NCI-H2227 treated with DMSO at 0.1 percent for 48 hours (cell line): ENCODE measurements around the gene BRMS1.
"Not testable (repeated sequence)": the region's sequence is repeated elsewhere in the genome, so short reads cannot be mapped to it uniquely, and the experiment has no call there.

ENCODE experiments used
- DNase-seq: peaks from one replicate; lab custom pipeline; 2025; lab: John Stamatoyannopoulos, UW

BRMS1 gene

GRCh38 chr11:66363187-66363601 lies 18.3 kb upstream of the BRMS1 start:
- DNase-seq = no peak

GRCh38 chr11:66362481-66363147 lies 17.7 kb upstream of the BRMS1 start:
- DNase-seq = no peak

- DNase-seq = no peak
These were observed 16.6 kb upstream of the BRMS1 start for GRCh38 chr11:66361502-66361941.

- no peak for DNase-seq
These were observed 15.6 kb upstream of the BRMS1 start for GRCh38 chr11:66360406-66361073.

GRCh38 chr11:66359662-66360087 lies 14.8 kb upstream of the BRMS1 start:
- DNase-seq = no peak

- not testable (repeated sequence) for DNase-seq
These were observed 5.8 kb upstream of the BRMS1 start for GRCh38 chr11:66350560-66351235.

GRCh38 chr11:66349084-66349386 lies 4.1 kb upstream of the BRMS1 start:
- no peak for DNase-seq

GRCh38 chr11:66347425-66348276 lies 2.7 kb upstream of the BRMS1 start, which contains the start of gene B4GAT1:
Gene B4GAT1 (minus strand): TSS chr11:66347629. CDS start chr11:66347545, 84 bp downstream.
- DNase-seq = peak; percentile 91

- no peak for DNase-seq
These were observed 1.8 kb upstream of the BRMS1 start for GRCh38 chr11:66346476-66347424.

- no peak for DNase-seq
These were observed 379 bp upstream of the BRMS1 start for GRCh38 chr11:66345316-66345649.

GRCh38 chr11:66343176-66343575 lies 1.7 kb downstream of the BRMS1 start:
- DNase-seq = no peak

- no peak for DNase-seq
These were observed 3.3 kb downstream of the BRMS1 start for GRCh38 chr11:66341502-66342126.

- no peak for DNase-seq
These were observed 4.1 kb downstream of the BRMS1 start for GRCh38 chr11:66340596-66341501.

GRCh38 chr11:66339686-66340483 lies 5.0 kb downstream of the BRMS1 start:
- no peak for DNase-seq

GRCh38 chr11:66339162-66339675 lies 5.7 kb downstream of the BRMS1 start:
- DNase-seq = no peak

- DNase-seq = no peak
These were observed 6.4 kb downstream of the BRMS1 start for GRCh38 chr11:66338276-66339161.

- DNase-seq = no peak
These were observed 7.6 kb downstream of the BRMS1 start for GRCh38 chr11:66337103-66337899.
